ENCODE measurements around the gene TMED7.

DNA sequence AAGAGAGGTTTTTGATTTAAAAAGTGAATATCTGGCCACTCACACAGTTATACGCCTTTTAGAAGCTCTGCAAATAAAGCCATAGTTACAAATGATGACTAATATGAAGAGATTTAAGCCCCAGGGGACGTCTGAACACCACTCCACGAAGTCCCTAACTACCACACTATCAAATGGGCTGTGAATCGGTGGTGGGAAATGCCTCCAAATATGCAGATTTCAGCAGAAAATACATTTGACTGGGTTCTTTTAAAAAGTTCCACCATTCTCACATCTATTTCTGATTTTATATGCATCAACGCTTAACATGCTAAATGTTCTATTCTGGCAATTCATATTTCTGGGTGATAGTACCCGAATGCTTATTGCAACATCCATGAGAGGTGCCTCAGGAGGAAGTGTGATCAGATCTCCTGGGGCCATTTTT is 46.1 kb downstream of the TMED7 start:
- TF ChIP-seq, protein P1, sequence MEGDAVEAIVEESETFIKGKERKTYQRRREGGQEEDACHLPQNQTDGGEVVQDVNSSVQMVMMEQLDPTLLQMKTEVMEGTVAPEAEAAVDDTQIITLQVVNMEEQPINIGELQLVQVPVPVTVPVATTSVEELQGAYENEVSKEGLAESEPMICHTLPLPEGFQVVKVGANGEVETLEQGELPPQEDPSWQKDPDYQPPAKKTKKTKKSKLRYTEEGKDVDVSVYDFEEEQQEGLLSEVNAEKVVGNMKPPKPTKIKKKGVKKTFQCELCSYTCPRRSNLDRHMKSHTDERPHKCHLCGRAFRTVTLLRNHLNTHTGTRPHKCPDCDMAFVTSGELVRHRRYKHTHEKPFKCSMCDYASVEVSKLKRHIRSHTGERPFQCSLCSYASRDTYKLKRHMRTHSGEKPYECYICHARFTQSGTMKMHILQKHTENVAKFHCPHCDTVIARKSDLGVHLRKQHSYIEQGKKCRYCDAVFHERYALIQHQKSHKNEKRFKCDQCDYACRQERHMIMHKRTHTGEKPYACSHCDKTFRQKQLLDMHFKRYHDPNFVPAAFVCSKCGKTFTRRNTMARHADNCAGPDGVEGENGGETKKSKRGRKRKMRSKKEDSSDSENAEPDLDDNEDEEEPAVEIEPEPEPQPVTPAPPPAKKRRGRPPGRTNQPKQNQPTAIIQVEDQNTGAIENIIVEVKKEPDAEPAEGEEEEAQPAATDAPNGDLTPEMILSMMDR (IDR thresholded peaks at IDR 0.05): no peak
- TF ChIP-seq POLR2AphosphoS5 (IDR thresholded peaks at IDR 0.05; ENCODE audit: insufficient read depth in 1 of 2, low read depth in 1 of 2) (no peak), POLR2A (IDR thresholded peaks at IDR 0.05) (no peak)

Data from vagina (tissue), 2 donors.